ENCODE results near the gene TTI1. TPM values are rescaled to one million over a fixed set of nuclear protein-coding genes. Genes with fewer than 3 reads are reported as not detected.

TTI1 gene
- total and polyA plus RNA-seq, 2 experiments from 2014 or later: 15.1 TPM

- no peaks in the 10 kb centered on the region for H3K9me3 ChIP-seq (ENCODE audit: low read depth)
- no peaks in the 10 kb centered on the region for H4K20me1 ChIP-seq (ENCODE audit: insufficient read depth, poor library complexity, severe bottlenecking)
- H3K36me3 ChIP-seq (replicated peaks; ENCODE audit: insufficient read depth, low read depth): no peaks in the 10 kb centered on the region
- no peak overlapping the region for H3K4me3 ChIP-seq
- no peaks in the 10 kb centered on the region for H3K27me3 ChIP-seq
- 95% methylated on average over 9 of the region's 9 CpGs for WGBS (ENCODE audit: low lambda C conversion rate, missing lambda C conversion rate)
- no peak overlapping the region for H3K4me2 ChIP-seq
- H3K27ac ChIP-seq: no peak overlapping the region
- peaks cover 35% of the 10 kb centered on the region for H3K4me1 ChIP-seq (ENCODE audit: insufficient read depth)
- TF ChIP-seq EZH2phosphoT487 (IDR thresholded peaks at IDR 0.05; ENCODE audit: low read depth, severe bottlenecking, unreplicated experiment) (no peak), CTCF (IDR thresholded peaks at IDR 0.05; ENCODE audit: poor library complexity) (no peak), EZH2 (IDR thresholded peaks at IDR 0.05; ENCODE audit: borderline replicate concordance) (no peak)
- no peaks in the 10 kb centered on the region for H3K79me2 ChIP-seq
- H2AFZ ChIP-seq: no peak overlapping the region
- no peaks in the 10 kb centered on the region for H3K9me2 ChIP-seq (replicated peaks; ENCODE audit: insufficient read depth)
- DNase-seq (ENCODE audit: low spot score): no peak
These were observed 37.2 kb downstream of the TTI1 start for GRCh38 chr20:37995856-37996605.

GRCh38 chr20:37994512-37994911, 38.7 kb downstream of the TTI1 start:
- peak; percentile 69 for DNase-seq (ENCODE audit: low spot score)
- 44% methylated on average over 4 of the region's 4 CpGs for WGBS (ENCODE audit: low lambda C conversion rate, missing lambda C conversion rate)

GRCh38 chr20:37992802-37993409, 40.4 kb downstream of the TTI1 start:
- H3K27ac ChIP-seq: peak overlapping the region; percentile 87
- H2AFZ ChIP-seq: no peak overlapping the region
- H4K20me1 ChIP-seq (ENCODE audit: insufficient read depth, poor library complexity, severe bottlenecking): no peaks in the 10 kb centered on the region
- H3K4me3 ChIP-seq: no peak overlapping the region
- no peaks in the 10 kb centered on the region for H3K36me3 ChIP-seq (replicated peaks; ENCODE audit: insufficient read depth, low read depth)
- peaks cover 60% of the 10 kb centered on the region for H3K4me1 ChIP-seq (ENCODE audit: insufficient read depth)
- no peaks in the 10 kb centered on the region for H3K9me3 ChIP-seq (ENCODE audit: low read depth)
- no peaks in the 10 kb centered on the region for H3K27me3 ChIP-seq
- 31% methylated on average over 5 of the region's 5 CpGs for WGBS (ENCODE audit: low lambda C conversion rate, missing lambda C conversion rate)
- no peak for TF ChIP-seq EZH2phosphoT487 (IDR thresholded peaks at IDR 0.05; ENCODE audit: low read depth, severe bottlenecking, unreplicated experiment)
- peak; percentile 71 for TF ChIP-seq CTCF (IDR thresholded peaks at IDR 0.05; ENCODE audit: poor library complexity)
- H3K4me2 ChIP-seq: peak overlapping the region; percentile 16
- DNase-seq (ENCODE audit: low spot score): peak; percentile 69
- no peaks in the 10 kb centered on the region for H3K9me2 ChIP-seq (replicated peaks; ENCODE audit: insufficient read depth)
- no peaks in the 10 kb centered on the region for H3K79me2 ChIP-seq

More at GRCh38 chr20:37994512-37994911, 38.7 kb downstream of the TTI1 start:
- H3K4me3 ChIP-seq: no peak overlapping the region
- H4K20me1 ChIP-seq (ENCODE audit: insufficient read depth, poor library complexity, severe bottlenecking): no peaks in the 10 kb centered on the region
- no peaks in the 10 kb centered on the region for H3K9me3 ChIP-seq (ENCODE audit: low read depth)
- TF ChIP-seq CTCF (IDR thresholded peaks at IDR 0.05; ENCODE audit: poor library complexity) (no peak), EZH2phosphoT487 (IDR thresholded peaks at IDR 0.05; ENCODE audit: low read depth, severe bottlenecking, unreplicated experiment) (no peak), EZH2 (IDR thresholded peaks at IDR 0.05; ENCODE audit: borderline replicate concordance) (no peak)
- H3K27ac ChIP-seq: peak overlapping the region; percentile 79
- H2AFZ ChIP-seq: no peak overlapping the region
- H3K79me2 ChIP-seq: no peaks in the 10 kb centered on the region
- no peaks in the 10 kb centered on the region for H3K9me2 ChIP-seq (replicated peaks; ENCODE audit: insufficient read depth)
- peaks cover 50% of the 10 kb centered on the region for H3K4me1 ChIP-seq (ENCODE audit: insufficient read depth)
- H3K4me2 ChIP-seq: peak overlapping the region; percentile 48
- H3K36me3 ChIP-seq (replicated peaks; ENCODE audit: insufficient read depth, low read depth): no peaks in the 10 kb centered on the region
- no peaks in the 10 kb centered on the region for H3K27me3 ChIP-seq

Measured in hepatocyte (in vitro differentiated cells).